Measurements from ENCODE around the gene DDX24.

DDX24 gene

GRCh38 chr14:94109915-94110250, 28.9 kb upstream of the DDX24 start:
- TF ChIP-seq CTCF (IDR thresholded peaks at IDR 0.05; ENCODE audit: borderline replicate concordance, insufficient read depth, low read depth, low read length), result no peak
- H3K4me3 ChIP-seq (ENCODE audit: low read depth, low read length), result no peak overlapping the region

- H3K4me3 ChIP-seq (ENCODE audit: low read depth, low read length), result no peak overlapping the region
- TF ChIP-seq CTCF (IDR thresholded peaks at IDR 0.05; ENCODE audit: borderline replicate concordance, insufficient read depth, low read depth, low read length), result no peak
Observed at GRCh38 chr14:94104731-94105130, 23.7 kb upstream of the DDX24 start.

GRCh38 chr14:94103554-94104150, 22.6 kb upstream of the DDX24 start:
- no peak for TF ChIP-seq CTCF (IDR thresholded peaks at IDR 0.05; ENCODE audit: borderline replicate concordance, insufficient read depth, low read depth, low read length)
- no peak overlapping the region for H3K4me3 ChIP-seq (ENCODE audit: low read depth, low read length)

- TF ChIP-seq CTCF (IDR thresholded peaks at IDR 0.05; ENCODE audit: borderline replicate concordance, insufficient read depth, low read depth, low read length), result no peak
- H3K4me3 ChIP-seq (ENCODE audit: low read depth, low read length), result no peak overlapping the region
Observed at GRCh38 chr14:94102768-94103482, 21.9 kb upstream of the DDX24 start.

GRCh38 chr14:94101748-94102147, 20.7 kb upstream of the DDX24 start:
- no peak for TF ChIP-seq CTCF (IDR thresholded peaks at IDR 0.05; ENCODE audit: borderline replicate concordance, insufficient read depth, low read depth, low read length)
- no peak overlapping the region for H3K4me3 ChIP-seq (ENCODE audit: low read depth, low read length)

GRCh38 chr14:94100847-94101246, 19.8 kb upstream of the DDX24 start:
- H3K4me3 ChIP-seq (ENCODE audit: low read depth, low read length), result no peak overlapping the region
- no peak for TF ChIP-seq CTCF (IDR thresholded peaks at IDR 0.05; ENCODE audit: borderline replicate concordance, insufficient read depth, low read depth, low read length)

GRCh38 chr14:94099006-94099405, 18.0 kb upstream of the DDX24 start:
- TF ChIP-seq CTCF (IDR thresholded peaks at IDR 0.05; ENCODE audit: borderline replicate concordance, insufficient read depth, low read depth, low read length), result no peak
- H3K4me3 ChIP-seq (ENCODE audit: low read depth, low read length), result no peak overlapping the region
